Hepatocyte (in vitro differentiated cells): ENCODE results near the gene KIF17.

Experiments
- EZH2 ChIP-seq: fragments of 200-600 bp; sonication (generic); IDR thresholded peaks from 2 replicates; pipeline ENCODE4 v1.6.1; 2016; ENCODE audit warnings: antibody characterized with exemption, mild to moderate bottlenecking, borderline replicate concordance
- EZH2phosphoT487 ChIP-seq: fragments of 200-600 bp; sonication (generic); IDR thresholded peaks from one replicate; pipeline ENCODE4 v1.6.1; 2018; ENCODE audit warnings: antibody characterized with exemption, mild to moderate bottlenecking, low read depth, moderate library complexity; ENCODE audit not compliant: unreplicated experiment, severe bottlenecking
- TF ChIP-seq, protein P1 (sequence below): fragments of 200-600 bp; sonication (generic); IDR thresholded peaks from 2 replicates; pipeline ENCODE4 v1.5.1; 2016; ENCODE audit warnings: antibody characterized with exemption, mild to moderate bottlenecking; ENCODE audit not compliant: poor library complexity

DNA sequence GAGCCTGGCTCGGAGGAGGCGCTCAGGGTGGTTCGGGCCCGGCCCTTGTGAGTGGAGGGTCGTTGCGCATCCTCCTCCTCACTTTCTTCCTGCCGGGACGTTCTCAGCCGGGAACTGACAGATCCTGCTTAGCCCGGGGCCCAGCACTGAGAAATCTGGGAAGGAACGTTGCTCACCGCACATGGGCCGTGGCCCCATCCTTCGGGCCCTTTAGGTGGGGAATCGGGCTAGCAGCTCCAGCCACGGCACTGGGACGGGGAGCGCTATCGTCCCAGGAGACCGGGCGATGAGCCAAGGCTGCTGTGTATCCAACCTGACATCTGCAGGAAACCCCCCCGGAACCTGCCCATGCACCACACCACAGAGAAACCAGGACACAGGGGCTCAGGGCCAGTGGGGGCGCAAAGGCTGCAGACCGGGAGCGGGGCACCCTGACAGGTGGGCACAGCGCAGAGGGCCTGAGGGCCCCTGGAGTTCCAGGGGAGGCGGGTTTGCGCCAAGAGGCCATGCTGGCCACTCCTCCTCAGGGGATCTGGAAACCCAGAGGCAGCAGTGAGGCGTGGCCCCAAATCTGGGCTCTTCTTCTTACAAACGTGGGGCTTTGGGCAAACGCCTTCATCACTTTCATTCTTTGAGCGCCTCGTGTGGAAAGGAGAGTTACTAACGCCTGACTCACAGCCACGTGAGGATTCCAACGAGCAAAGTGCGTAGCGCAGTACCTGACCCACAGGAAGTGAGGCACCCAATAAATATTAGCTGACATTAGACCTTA is 15.0 kb upstream of the KIF17 start, which contains the start of gene SH2D5:
- TF ChIP-seq, protein P1, sequence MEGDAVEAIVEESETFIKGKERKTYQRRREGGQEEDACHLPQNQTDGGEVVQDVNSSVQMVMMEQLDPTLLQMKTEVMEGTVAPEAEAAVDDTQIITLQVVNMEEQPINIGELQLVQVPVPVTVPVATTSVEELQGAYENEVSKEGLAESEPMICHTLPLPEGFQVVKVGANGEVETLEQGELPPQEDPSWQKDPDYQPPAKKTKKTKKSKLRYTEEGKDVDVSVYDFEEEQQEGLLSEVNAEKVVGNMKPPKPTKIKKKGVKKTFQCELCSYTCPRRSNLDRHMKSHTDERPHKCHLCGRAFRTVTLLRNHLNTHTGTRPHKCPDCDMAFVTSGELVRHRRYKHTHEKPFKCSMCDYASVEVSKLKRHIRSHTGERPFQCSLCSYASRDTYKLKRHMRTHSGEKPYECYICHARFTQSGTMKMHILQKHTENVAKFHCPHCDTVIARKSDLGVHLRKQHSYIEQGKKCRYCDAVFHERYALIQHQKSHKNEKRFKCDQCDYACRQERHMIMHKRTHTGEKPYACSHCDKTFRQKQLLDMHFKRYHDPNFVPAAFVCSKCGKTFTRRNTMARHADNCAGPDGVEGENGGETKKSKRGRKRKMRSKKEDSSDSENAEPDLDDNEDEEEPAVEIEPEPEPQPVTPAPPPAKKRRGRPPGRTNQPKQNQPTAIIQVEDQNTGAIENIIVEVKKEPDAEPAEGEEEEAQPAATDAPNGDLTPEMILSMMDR = peak; percentile 44
- TF ChIP-seq EZH2phosphoT487 (no peak), EZH2 (no peak)
